Mesenchymal stem cell (in vitro differentiated cells and primary cell): ENCODE results near the gene P2RX3.
A peak's percentile ranks its signal among the peaks of the same experiment; 100 is the strongest.

Source experiments
- DNase-seq: peaks from one replicate; pipeline ENCODE4 v3.0.0-alpha.2; 2013
- H2AFZ ChIP-seq: one replicate; pipeline ENCODE4 v1.6.1; 2013; ENCODE audit warnings: low read depth, mild to moderate bottlenecking, control low read depth, inconsistent platforms, low read length, moderate library complexity
- H2AK5ac ChIP-seq: 2 replicates; pipeline ENCODE4 v1.6.1; 2013; ENCODE audit warnings: low read length, moderate library complexity, mild to moderate bottlenecking, inconsistent platforms; ENCODE audit not compliant: severe bottlenecking
- H2BK120ac ChIP-seq: one replicate; pipeline ENCODE4 v1.6.1; 2013; ENCODE audit warnings: low read depth, mild to moderate bottlenecking, inconsistent platforms, low read length, moderate library complexity
- H2BK12ac ChIP-seq, 2 experiments: one replicate each; pipeline ENCODE4 v1.6.1; 2013; ENCODE audit warnings: inconsistent platforms in 2 of 2, low read length in 2 of 2, mild to moderate bottlenecking in 2 of 2, moderate library complexity in 2 of 2, control low read depth in 1 of 2
- H2BK15ac ChIP-seq: one replicate; pipeline ENCODE4 v1.6.1; 2013; ENCODE audit warnings: mild to moderate bottlenecking, low read depth, inconsistent platforms; ENCODE audit not compliant: poor library complexity, severe bottlenecking
- H2BK5ac ChIP-seq: 2 replicates; pipeline ENCODE4 v1.6.1; 2013; ENCODE audit warnings: low read depth, mild to moderate bottlenecking, low read length, control low read depth, inconsistent platforms; ENCODE audit not compliant: poor library complexity, severe bottlenecking
- H3K14ac ChIP-seq, 2 experiments: one replicate each; pipeline ENCODE4 v1.6.1; 2013; ENCODE audit warnings: inconsistent platforms in 2 of 2, low read length in 2 of 2, control low read depth in 1 of 2, mild to moderate bottlenecking in 1 of 2, moderate library complexity in 1 of 2
- H3K18ac ChIP-seq, 2 experiments: one replicate each; pipeline ENCODE4 v1.6.1; 2013; ENCODE audit warnings: inconsistent platforms in 2 of 2, low read length in 2 of 2, control low read depth in 1 of 2, low read depth in 1 of 2, mild to moderate bottlenecking in 1 of 2
- H3K23ac ChIP-seq, 2 experiments: one replicate each; pipeline ENCODE4 v1.6.1; 2013; ENCODE audit warnings: inconsistent platforms in 2 of 2, low read length in 2 of 2, mild to moderate bottlenecking in 2 of 2, moderate library complexity in 2 of 2, control low read depth in 1 of 2
- H3K27ac ChIP-seq: 2 replicates; pipeline ENCODE4 v1.5.1; 2013; ENCODE audit warnings: mild to moderate bottlenecking, moderate library complexity, low read length, control low read depth, inconsistent platforms; ENCODE audit not compliant: poor library complexity, severe bottlenecking
- H3K27me3 ChIP-seq, 2 experiments: 2 replicates each; pipeline versions ENCODE4 v1.6.1 to v1.7.0; 2013; ENCODE audit warnings: low read length in 2 of 2, mild to moderate bottlenecking in 2 of 2, moderate library complexity in 2 of 2, control low read depth in 1 of 2, inconsistent platforms in 1 of 2; ENCODE audit not compliant: control insufficient read depth in 1 of 2, insufficient read depth in 1 of 2
- H3K36me3 ChIP-seq, 2 experiments: 2 replicates each; pipeline versions ENCODE4 v1.6.1 to v1.7.0; 2013; ENCODE audit warnings: low read length in 2 of 2, control low read depth in 1 of 2, inconsistent platforms in 1 of 2, low read depth in 1 of 2, mild to moderate bottlenecking in 1 of 2; ENCODE audit not compliant: insufficient read depth in 2 of 2, control insufficient read depth in 1 of 2
- H3K4ac ChIP-seq, 2 experiments: one replicate each; pipeline ENCODE4 v1.6.1; 2013; ENCODE audit warnings: inconsistent platforms in 2 of 2, low read length in 2 of 2, mild to moderate bottlenecking in 2 of 2, moderate library complexity in 2 of 2, control low read depth in 1 of 2, low read depth in 1 of 2
- H3K4me1 ChIP-seq: 2 replicates; pipeline ENCODE4 v1.6.1; 2013; ENCODE audit warnings: low read depth, low read length, control low read depth; ENCODE audit not compliant: control insufficient read depth, insufficient read depth
- H3K4me2 ChIP-seq: 2 replicates; pipeline ENCODE4 v1.6.1; 2013; ENCODE audit warnings: low read length, mild to moderate bottlenecking, inconsistent platforms; ENCODE audit not compliant: poor library complexity, severe bottlenecking
- H3K4me3 ChIP-seq, 2 experiments: 2 replicates each; pipeline versions ENCODE4 v1.5.1 to v1.7.0; 2013; ENCODE audit warnings: low read length in 2 of 2, mild to moderate bottlenecking in 2 of 2, control low read depth in 1 of 2, low read depth in 1 of 2; ENCODE audit not compliant: insufficient read depth in 1 of 2
- H3K79me1 ChIP-seq: replicated peaks from 2 replicates; pipeline ENCODE4 v1.6.1; 2013; ENCODE audit warnings: mild to moderate bottlenecking, control low read depth, low read length, inconsistent platforms; ENCODE audit not compliant: poor library complexity, severe bottlenecking
- H3K9ac ChIP-seq: 2 replicates; pipeline ENCODE4 v1.7.0; 2013; ENCODE audit warnings: mild to moderate bottlenecking, low read length, moderate library complexity
- H3K9me3 ChIP-seq: 2 replicates; pipeline ENCODE4 v1.7.0; 2013; ENCODE audit warnings: mild to moderate bottlenecking, low read length; ENCODE audit not compliant: control insufficient read depth
- H4K8ac ChIP-seq: one replicate; pipeline ENCODE4 v1.6.1; 2013; ENCODE audit warnings: inconsistent platforms, mild to moderate bottlenecking, low read length, moderate library complexity
- H4K91ac ChIP-seq: one replicate; pipeline ENCODE4 v1.6.1; 2013; ENCODE audit warnings: mild to moderate bottlenecking, low read length, inconsistent platforms
- WGBS: methylation state at CpG from one replicate; pipeline ENCODE4 v1.1.7; 2013; ENCODE audit warnings: mixed read lengths; 5-methylcytosine and 5-hydroxymethylcytosine counted together

P2RX3 gene

GRCh38 chr11:57416436-57416835, 78.3 kb downstream of the P2RX3 start:
- Histone ChIP-seq H2BK120ac (no peak overlapping the region), H3K36me3 (peaks cover 35 to 100% of the 10 kb centered on the region in 2 experiments), H3K23ac (no peak overlapping the region), H2AFZ (no peak overlapping the region), H3K4me3 (no peak overlapping the region), H4K8ac (no peak overlapping the region), H3K27me3 (no peaks in the 10 kb centered on the region), H3K18ac (no peak overlapping the region), H4K91ac (no peak overlapping the region), H2BK12ac (no peak overlapping the region), H3K4ac (no peak overlapping the region), H3K9me3 (peaks cover 6% of the 10 kb centered on the region), H3K9ac (peak overlapping the region; percentile 70), H3K4me2 (no peak overlapping the region), H2BK15ac (no peak overlapping the region), H3K14ac (no peak overlapping the region), H2AK5ac (no peak overlapping the region), H3K4me1 (no peaks in the 10 kb centered on the region), H3K79me1 (peaks cover 5% of the 10 kb centered on the region), H3K27ac (no peak overlapping the region), H2BK5ac (no peak overlapping the region)
- DNase-seq = no peak
- 94% methylated on average over 3 of the region's 3 CpGs for WGBS

- 93% methylated on average over 4 of the region's 4 CpGs for WGBS
- H2AK5ac ChIP-seq = no peak overlapping the region
- H3K27ac ChIP-seq = no peak overlapping the region
- no peaks in the 10 kb centered on the region for H3K4me1 ChIP-seq
- H3K9me3 ChIP-seq = peaks cover 6% of the 10 kb centered on the region
- peak overlapping the region; percentile 70 for H3K9ac ChIP-seq
- no peak for DNase-seq
- H3K14ac ChIP-seq = no peak overlapping the region
- no peaks in the 10 kb centered on the region for H3K27me3 ChIP-seq
- H3K36me3 ChIP-seq = peaks cover 35 to 100% of the 10 kb centered on the region in 2 experiments
- no peak overlapping the region for H2AFZ ChIP-seq
- no peak overlapping the region for H3K4ac ChIP-seq
- no peak overlapping the region for H3K18ac ChIP-seq
- no peak overlapping the region for H4K8ac ChIP-seq
- H3K23ac ChIP-seq = no peak overlapping the region
- H2BK120ac ChIP-seq = no peak overlapping the region
- H3K4me3 ChIP-seq = no peak overlapping the region
- H3K79me1 ChIP-seq = peaks cover 5% of the 10 kb centered on the region
- no peak overlapping the region for H2BK15ac ChIP-seq
- no peak overlapping the region for H3K4me2 ChIP-seq
- no peak overlapping the region for H2BK5ac ChIP-seq
- no peak overlapping the region for H2BK12ac ChIP-seq
- no peak overlapping the region for H4K91ac ChIP-seq
Observed at GRCh38 chr11:57417056-57417455, 78.9 kb downstream of the P2RX3 start.

- no peak overlapping the region for H2BK15ac ChIP-seq
- H3K4me3 ChIP-seq = no peak overlapping the region
- no peaks in the 10 kb centered on the region for H3K27me3 ChIP-seq
- no peak overlapping the region for H3K14ac ChIP-seq
- H2AK5ac ChIP-seq = no peak overlapping the region
- H2BK12ac ChIP-seq = no peak overlapping the region
- no peak overlapping the region for H3K27ac ChIP-seq
- peaks cover 35 to 100% of the 10 kb centered on the region in 2 experiments for H3K36me3 ChIP-seq
- no peak overlapping the region for H3K23ac ChIP-seq
- no peak overlapping the region for H2BK120ac ChIP-seq
- peaks cover 6% of the 10 kb centered on the region for H3K9me3 ChIP-seq
- no peak overlapping the region for H4K91ac ChIP-seq
- no peak overlapping the region for H3K4ac ChIP-seq
- H3K4me2 ChIP-seq = no peak overlapping the region
- no peak overlapping the region for H2BK5ac ChIP-seq
- H3K9ac ChIP-seq = no peak overlapping the region
- peaks cover 8% of the 10 kb centered on the region for H3K79me1 ChIP-seq
- peaks cover 1% of the 10 kb centered on the region for H3K4me1 ChIP-seq
- DNase-seq = no peak
- H2AFZ ChIP-seq = no peak overlapping the region
- no peak overlapping the region for H4K8ac ChIP-seq
- H3K18ac ChIP-seq = no peak overlapping the region
Observed at GRCh38 chr11:57418131-57418530, 80.0 kb downstream of the P2RX3 start.

DNA sequence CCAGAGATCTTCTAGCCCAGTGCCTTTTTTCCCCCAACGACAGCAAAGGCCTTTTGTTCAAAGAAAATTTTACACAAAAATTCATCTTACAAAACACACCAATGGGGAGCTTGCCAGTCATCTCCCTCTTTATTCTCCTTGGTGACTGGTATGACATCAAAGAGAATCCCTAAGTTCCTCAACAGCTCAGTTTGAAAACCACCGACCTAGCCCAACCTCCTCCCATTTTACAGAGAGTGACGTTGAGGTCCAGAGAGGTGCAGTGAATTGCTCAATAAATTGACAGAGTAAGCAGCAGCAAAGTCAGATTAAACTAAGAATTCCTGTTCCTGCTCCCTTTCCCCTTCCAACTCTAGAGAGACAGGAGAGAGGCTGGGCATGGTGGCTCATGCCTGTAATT, 81.0 kb downstream of the P2RX3 start:
- peaks cover 6% of the 10 kb centered on the region for H3K9me3 ChIP-seq
- H3K23ac ChIP-seq = no peak overlapping the region
- no peak overlapping the region for H2BK15ac ChIP-seq
- H3K18ac ChIP-seq = no peak overlapping the region
- no peak overlapping the region for H4K8ac ChIP-seq
- peaks cover 28 to 100% of the 10 kb centered on the region in 2 experiments for H3K36me3 ChIP-seq
- H3K4me3 ChIP-seq = no peak overlapping the region
- H2BK12ac ChIP-seq = no peak overlapping the region
- H4K91ac ChIP-seq = no peak overlapping the region
- H2BK120ac ChIP-seq = no peak overlapping the region
- H3K4ac ChIP-seq = no peak overlapping the region
- no peak overlapping the region for H3K4me2 ChIP-seq
- peaks cover 6% of the 10 kb centered on the region for H3K79me1 ChIP-seq
- no peak overlapping the region for H3K14ac ChIP-seq
- H3K9ac ChIP-seq = peak overlapping the region; percentile 39
- DNase-seq = no peak
- no peaks in the 10 kb centered on the region for H3K27me3 ChIP-seq
- no peak overlapping the region for H3K27ac ChIP-seq
- H3K4me1 ChIP-seq = peaks cover 4% of the 10 kb centered on the region
- no peak overlapping the region for H2BK5ac ChIP-seq
- H2AK5ac ChIP-seq = no peak overlapping the region
- WGBS = 93% methylated on average over 3 of the region's 3 CpGs
- H2AFZ ChIP-seq = no peak overlapping the region
